Panc1 (cell line): Measurements from ENCODE around the gene ENKD1. TPM values are rescaled to one million over a fixed set of nuclear protein-coding genes. Genes with fewer than 3 reads are reported as not detected.

Source experiments
- ATAC-seq: fragments of 200-7000 bp; cut with Tn5 transposase; 2 replicates; pipeline ENCODE4 v1.9.1; 2020; ENCODE audit warnings: mild to moderate bottlenecking, moderate library complexity
- BruUV-seq: library from RNA; stranded (reverse); fragments of 400-500 nt; replicated peaks from 2 replicates; lab custom pipeline; 2021; lab: Mats Ljungman, UMichigan
- CTCF ChIA-PET: fragments of 300-600 bp; sonication (Branson Sonifier 250); formaldehyde crosslinking; loops from one replicate; lab custom pipeline; 2022; ENCODE audit warnings: antibody characterized with exemption; lab: Charles Lee
- POLR2A ChIA-PET: fragments of 300-600 bp; sonication (Branson Sonifier 250); formaldehyde crosslinking; loops from one replicate; lab custom pipeline; 2022; ENCODE audit warnings: antibody characterized with exemption; lab: Charles Lee
- DNase-seq: peaks from one replicate; pipeline ENCODE4 v3.0.0-alpha.2; 2010; ENCODE audit warnings: low read depth, low spot score
- H3K27ac ChIP-seq: 2 replicates; pipeline ENCODE4 v1.5.1; 2011; ENCODE audit warnings: mild to moderate bottlenecking, low read length, inconsistent platforms
- H3K27me3 ChIP-seq: fragments of 200-500 bp; sonication (Bioruptor generic); 2 replicates; pipeline ENCODE4 v1.6.0; 2014; ENCODE audit warnings: low read length, inconsistent platforms; ENCODE audit not compliant: control insufficient read depth, insufficient read depth
- H3K36me3 ChIP-seq: fragments of 200-500 bp; sonication (Bioruptor generic); 2 replicates; pipeline ENCODE4 v1.5.1; 2014; ENCODE audit warnings: inconsistent platforms, mild to moderate bottlenecking, low read length, moderate library complexity; ENCODE audit not compliant: control insufficient read depth, insufficient read depth
- H3K4me1 ChIP-seq: 2 replicates; pipeline ENCODE4 v1.5.1; 2011; ENCODE audit warnings: inconsistent platforms, mild to moderate bottlenecking, low read length, moderate library complexity; ENCODE audit not compliant: control insufficient read depth, insufficient read depth
- H3K4me3 ChIP-seq, 2 experiments: 2 replicates each; pipeline ENCODE4 v1.5.1; 2011 to 2012; ENCODE audit warnings: low read depth in 2 of 2, low read length in 2 of 2, mild to moderate bottlenecking in 2 of 2, inconsistent platforms in 1 of 2, moderate library complexity in 1 of 2
- H3K9me3 ChIP-seq: fragments of 200-500 bp; sonication (Bioruptor generic); 2 replicates; pipeline ENCODE4 v1.5.1; 2014; ENCODE audit warnings: low read depth, mild to moderate bottlenecking, inconsistent platforms, low read length, moderate library complexity; ENCODE audit not compliant: control insufficient read depth, insufficient read depth
- CTCF ChIP-seq: fragments of 450-650 bp; IDR thresholded peaks from 2 replicates; pipeline ENCODE4 v1.5.1; 2017; ENCODE audit warnings: mild to moderate bottlenecking
- POLR2AphosphoS5 ChIP-seq: IDR thresholded peaks from 2 replicates; pipeline ENCODE4 v1.6.1; 2012; ENCODE audit warnings: mild to moderate bottlenecking, low read depth, low read length, moderate library complexity
- REST ChIP-seq, 2 experiments: IDR thresholded peaks; 2 replicates each; pipeline ENCODE4 v1.6.1; 2011 to 2012; ENCODE audit warnings: low read depth in 2 of 2, control low read depth in 1 of 2, low read length in 1 of 2, mild to moderate bottlenecking in 1 of 2, moderate library complexity in 1 of 2; ENCODE audit not compliant: insufficient read depth in 1 of 2
- SIN3A ChIP-seq: IDR thresholded peaks from 2 replicates; pipeline ENCODE4 v1.6.1; 2012; ENCODE audit warnings: low read depth, mild to moderate bottlenecking, low read length, moderate library complexity, borderline replicate concordance; ENCODE audit not compliant: insufficient read depth
- TCF7L2 ChIP-seq: IDR thresholded peaks from 2 replicates; pipeline ENCODE4 v1.6.1; 2011; ENCODE audit warnings: mild to moderate bottlenecking, low read depth, low read length, inconsistent platforms
- in situ Hi-C: cut with HindIII; loops from 2 replicates; pipeline ENCODE4 v1.10.0; 2016; ENCODE audit warnings: low sequenced_read_pairs, low pct_unique_long_range_greater_than_20kb
- intact Hi-C: fragments of 100-400 bp; cut with micrococcal nuclease; formaldehyde crosslinking; loops from one replicate; pipeline ENCODE4 v1.10.0; 2022; ENCODE audit not compliant: unreplicated experiment
- total RNA-seq: library from RNA; stranded (reverse); gene quantifications from one replicate; pipeline ENCODE4 v1.2.1, GENCODE V29; 2021; ENCODE audit not compliant: unreplicated experiment

Gene ENKD1
- total RNA-seq, 1 experiment from 2014 or later, result 14.6 TPM

GRCh38 chr16:67657017-67657608, 9.4 kb downstream of the ENKD1 start:
- peaks cover 2% of the 10 kb centered on the region; the same call in 1 of the 2 replicates for H3K36me3 ChIP-seq
- no peaks in the 10 kb centered on the region for H3K9me3 ChIP-seq
- no TSS peak for BruUV-seq
- no peak overlapping the region for H3K4me3 ChIP-seq
- TF ChIP-seq REST (IDR thresholded peaks at IDR 0.05; ENCODE audit: insufficient read depth in 1 of 2, low read depth in 2 of 2, low read length in 1 of 2), result no peak
- TF ChIP-seq CTCF, result no peak
- TF ChIP-seq SIN3A, result no peak
- no peak for TF ChIP-seq POLR2AphosphoS5
- TF ChIP-seq TCF7L2, result no peak
- ChIA-PET CTCF (no interaction called here), POLR2A (no interaction called here)
- in situ Hi-C loops (no loop called here), intact Hi-C loops (no loop called here)
- H3K27ac ChIP-seq, result no peak overlapping the region
- ATAC-seq, result no peak
- H3K27me3 ChIP-seq, result no peaks in the 10 kb centered on the region
- no peak for DNase-seq
- H3K4me1 ChIP-seq, result peaks cover 3% of the 10 kb centered on the region; the same call in 1 of the 2 replicates

- Histone ChIP-seq H3K27ac (no peak overlapping the region), H3K36me3 (peaks cover 2% of the 10 kb centered on the region; the same call in 1 of the 2 replicates), H3K27me3 (no peaks in the 10 kb centered on the region), H3K4me3 (no peak overlapping the region), H3K9me3 (no peaks in the 10 kb centered on the region), H3K4me1 (peaks cover 3% of the 10 kb centered on the region; the same call in 1 of the 2 replicates)
- ChIA-PET POLR2A (no interaction called here), CTCF (no interaction called here)
- intact Hi-C loops, result no loop called here
- no peak for DNase-seq
- TF ChIP-seq TCF7L2 (no peak), POLR2AphosphoS5 (no peak), CTCF (no peak), REST (IDR thresholded peaks at IDR 0.05; ENCODE audit: insufficient read depth in 1 of 2, low read depth in 2 of 2, low read length in 1 of 2) (no peak), SIN3A (no peak)
- ATAC-seq, result no peak
- in situ Hi-C loops, result no loop called here
- no TSS peak for BruUV-seq
Measured at GRCh38 chr16:67656344-67657016, 10.1 kb downstream of the ENKD1 start.
